Tibial artery (tissue), 4 donors: ENCODE results near the gene AXIN1.

ENCODE experiments used
- DNase-seq, 2 donors: peaks; one replicate each; pipeline ENCODE4 v3.0.0-alpha.2; 2019
- H3K27ac ChIP-seq, 2 donors: fragments of 200-600 bp; sonication (generic) in 1 of 2; 1 replicate in 1 of 2; 2 replicates in 1 of 2; pipeline ENCODE4 v1.5.1; 2018 to 2019; ENCODE audit warnings: mild to moderate bottlenecking in 1 of 2
- H3K27me3 ChIP-seq, 2 donors: fragments of 200-600 bp; sonication (generic) in 1 of 2; one replicate each; pipeline versions ENCODE4 v1.5.1 to v1.6.0; 2016 to 2019
- H3K36me3 ChIP-seq, 3 donors: fragments of 200-600 bp; sonication (generic) in 2 of 3; one replicate each; pipeline ENCODE4 v1.5.1; 2016 to 2019; ENCODE audit warnings: mild to moderate bottlenecking in 2 of 3
- H3K4me1 ChIP-seq, 4 donors: fragments of 200-600 bp; sonication (generic) in 2 of 4; 1 replicate in 3 of 4; 2 replicates in 1 of 4; pipeline ENCODE4 v1.5.1; 2016 to 2019
- H3K4me3 ChIP-seq, 2 donors: fragments of 200-600 bp; sonication (generic) in 1 of 2; 1 replicate in 1 of 2; 2 replicates in 1 of 2; pipeline ENCODE4 v1.5.1; 2018 to 2019; ENCODE audit warnings: mild to moderate bottlenecking in 2 of 2
- H3K9me3 ChIP-seq, 3 donors: fragments of 200-600 bp; sonication (generic) in 1 of 3; one replicate each; pipeline ENCODE4 v1.5.1; 2016 to 2019
- intact Hi-C: fragments of 100-400 bp; cut with DNase I; formaldehyde crosslinking; loops from one replicate; pipeline ENCODE4 v1.15.0; 2023; ENCODE audit warnings: low total_unique reads
- TF ChIP-seq, protein P1 (sequence below), 2 experiments: fragments of 200-600 bp in 1 of 2; fragments of 450-650 bp in 1 of 2; IDR thresholded peaks; one replicate each; pipeline ENCODE4 v1.5.1; 2017 to 2019; ENCODE audit warnings: antibody characterized with exemption in 2 of 2, mild to moderate bottlenecking in 1 of 2, moderate library complexity in 1 of 2

AXIN1 gene

DNA sequence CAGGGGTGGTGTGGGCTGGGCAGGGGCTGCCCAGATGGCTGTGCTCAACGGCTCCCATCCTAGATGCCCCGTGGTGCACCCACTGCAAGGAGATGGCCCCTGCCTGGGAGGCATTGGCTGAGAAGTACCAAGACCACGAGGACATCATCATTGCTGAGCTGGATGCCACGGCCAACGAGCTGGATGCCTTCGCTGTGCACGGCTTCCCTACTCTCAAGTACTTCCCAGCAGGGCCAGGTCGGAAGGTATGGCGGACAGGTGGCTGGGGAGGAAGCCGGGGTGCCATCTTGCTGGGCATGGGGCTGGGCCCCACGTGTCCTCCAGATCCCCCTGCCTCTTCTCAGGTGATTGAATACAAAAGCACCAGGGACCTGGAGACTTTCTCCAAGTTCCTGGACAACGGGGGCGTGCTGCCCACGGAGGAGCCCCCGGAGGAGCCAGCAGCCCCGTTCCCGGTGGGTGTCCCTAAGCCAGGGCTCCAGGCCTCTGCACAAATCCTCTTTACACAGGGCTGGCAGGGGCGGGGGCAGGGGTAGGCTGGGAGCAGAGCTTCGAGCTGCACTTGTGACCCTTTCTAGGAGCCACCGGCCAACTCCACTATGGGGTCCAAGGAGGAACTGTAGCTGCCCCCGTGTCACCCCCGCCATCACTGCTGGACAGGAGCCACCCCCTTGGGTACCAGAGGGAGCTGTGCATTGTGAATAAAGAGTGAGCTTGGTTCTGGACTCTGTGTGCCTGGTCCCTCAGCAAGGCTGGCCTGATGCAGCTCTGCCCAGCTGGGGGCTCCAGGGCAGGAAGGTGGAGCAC is 65.8 kb downstream of the AXIN1 start:
- no peak overlapping the region for H3K4me3 ChIP-seq
- no peak overlapping the region for H3K27ac ChIP-seq
- intact Hi-C loops: no loop called here
- H3K9me3 ChIP-seq: no peaks in the 10 kb centered on the region
- peaks cover 23 to 62% (median 53%) of the 10 kb centered on the region in 3 donors for H3K36me3 ChIP-seq
- H3K4me1 ChIP-seq: peaks cover 0 to under 1% (median 0%) of the 10 kb centered on the region in 4 donors
- no peak for DNase-seq
- peaks cover 0 to 17% of the 10 kb centered on the region in 2 donors for H3K27me3 ChIP-seq
- TF ChIP-seq, protein P1, sequence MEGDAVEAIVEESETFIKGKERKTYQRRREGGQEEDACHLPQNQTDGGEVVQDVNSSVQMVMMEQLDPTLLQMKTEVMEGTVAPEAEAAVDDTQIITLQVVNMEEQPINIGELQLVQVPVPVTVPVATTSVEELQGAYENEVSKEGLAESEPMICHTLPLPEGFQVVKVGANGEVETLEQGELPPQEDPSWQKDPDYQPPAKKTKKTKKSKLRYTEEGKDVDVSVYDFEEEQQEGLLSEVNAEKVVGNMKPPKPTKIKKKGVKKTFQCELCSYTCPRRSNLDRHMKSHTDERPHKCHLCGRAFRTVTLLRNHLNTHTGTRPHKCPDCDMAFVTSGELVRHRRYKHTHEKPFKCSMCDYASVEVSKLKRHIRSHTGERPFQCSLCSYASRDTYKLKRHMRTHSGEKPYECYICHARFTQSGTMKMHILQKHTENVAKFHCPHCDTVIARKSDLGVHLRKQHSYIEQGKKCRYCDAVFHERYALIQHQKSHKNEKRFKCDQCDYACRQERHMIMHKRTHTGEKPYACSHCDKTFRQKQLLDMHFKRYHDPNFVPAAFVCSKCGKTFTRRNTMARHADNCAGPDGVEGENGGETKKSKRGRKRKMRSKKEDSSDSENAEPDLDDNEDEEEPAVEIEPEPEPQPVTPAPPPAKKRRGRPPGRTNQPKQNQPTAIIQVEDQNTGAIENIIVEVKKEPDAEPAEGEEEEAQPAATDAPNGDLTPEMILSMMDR (IDR thresholded peaks at IDR 0.05): no peak

DNA sequence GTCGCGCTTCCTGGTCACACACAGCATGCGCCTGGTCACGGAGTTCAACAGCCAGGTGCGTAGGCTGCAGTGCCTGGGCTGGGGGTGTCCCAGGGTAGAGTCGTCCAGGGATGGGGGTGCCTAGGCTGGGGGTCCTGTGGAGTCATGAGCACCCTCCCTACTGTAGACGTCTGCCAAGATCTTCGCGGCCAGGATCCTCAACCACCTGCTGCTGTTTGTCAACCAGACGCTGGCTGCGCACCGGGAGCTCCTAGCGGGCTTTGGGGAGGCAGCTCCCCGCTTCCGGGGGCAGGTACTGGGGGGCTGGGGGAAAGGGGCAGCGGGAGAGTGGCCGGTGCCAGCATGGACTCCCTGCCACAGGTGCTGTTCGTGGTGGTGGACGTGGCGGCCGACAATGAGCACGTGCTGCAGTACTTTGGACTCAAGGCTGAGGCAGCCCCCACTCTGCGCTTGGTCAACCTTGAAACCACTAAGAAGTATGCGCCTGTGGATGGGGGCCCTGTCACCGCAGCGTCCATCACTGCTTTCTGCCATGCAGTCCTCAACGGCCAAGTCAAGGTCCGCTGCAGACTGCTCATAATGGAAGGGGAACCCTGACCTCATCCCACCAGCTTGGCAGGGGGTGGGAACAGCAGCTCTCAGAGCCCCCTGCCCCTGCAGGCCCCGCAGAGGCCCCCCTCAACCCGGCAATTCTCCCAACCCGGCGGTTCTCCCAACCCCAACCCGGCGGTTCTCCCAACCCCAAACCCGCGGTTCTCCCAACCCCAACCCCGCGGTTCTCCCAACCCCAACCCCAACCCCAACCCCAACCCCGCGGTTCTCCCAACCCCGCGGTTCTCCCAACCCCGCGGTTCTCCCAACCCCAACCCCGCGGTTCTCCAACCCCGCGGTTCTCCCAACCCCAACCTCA is 67.1 kb downstream of the AXIN1 start:
- peaks cover 0 to 12% (median 10%) of the 10 kb centered on the region in 4 donors for H3K4me1 ChIP-seq
- TF ChIP-seq, protein P1 (IDR thresholded peaks at IDR 0.05): no peak
- H3K4me3 ChIP-seq: no peak overlapping the region
- no peaks in the 10 kb centered on the region for H3K9me3 ChIP-seq
- no peak for DNase-seq
- H3K27me3 ChIP-seq: peaks cover 0 to 29% of the 10 kb centered on the region in 2 donors
- peaks cover 15 to 49% (median 40%) of the 10 kb centered on the region in 3 donors for H3K36me3 ChIP-seq
- no peak overlapping the region for H3K27ac ChIP-seq
- intact Hi-C loops: no loop called here

DNA sequence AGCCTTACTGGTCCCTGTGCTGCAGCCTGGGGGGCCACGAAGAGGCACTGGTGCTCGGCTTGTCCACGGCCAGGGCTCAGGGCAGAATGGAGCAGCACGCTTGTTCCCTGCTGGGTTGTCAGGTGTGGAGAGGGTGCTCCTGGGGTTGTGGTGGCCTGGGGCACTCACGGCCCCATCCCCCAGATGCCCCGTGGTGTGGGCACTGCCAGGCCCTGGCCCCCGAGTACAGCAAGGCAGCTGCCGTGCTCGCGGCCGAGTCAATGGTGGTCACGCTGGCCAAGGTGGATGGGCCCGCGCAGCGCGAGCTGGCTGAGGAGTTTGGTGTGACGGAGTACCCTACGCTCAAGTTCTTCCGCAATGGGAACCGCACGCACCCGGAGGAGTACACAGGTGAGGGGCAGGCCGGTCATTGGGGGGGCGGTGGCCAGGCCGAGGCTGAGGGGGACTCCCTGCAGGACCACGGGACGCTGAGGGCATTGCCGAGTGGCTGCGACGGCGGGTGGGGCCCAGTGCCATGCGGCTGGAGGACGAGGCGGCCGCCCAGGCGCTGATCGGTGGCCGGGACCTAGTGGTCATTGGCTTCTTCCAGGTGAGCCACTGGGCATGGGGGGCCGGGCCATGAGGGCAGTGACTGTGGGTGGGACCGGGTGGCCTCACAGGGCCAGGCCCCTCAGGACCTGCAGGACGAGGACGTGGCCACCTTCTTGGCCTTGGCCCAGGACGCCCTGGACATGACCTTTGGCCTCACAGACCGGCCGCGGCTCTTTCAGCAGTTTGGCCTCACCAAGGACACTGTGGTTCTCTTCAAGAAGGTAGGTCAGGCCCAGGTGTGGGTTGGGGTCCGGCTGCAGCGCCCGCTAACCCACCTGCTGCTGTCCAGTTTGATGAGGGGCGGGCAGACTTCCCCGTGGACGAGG is 68.1 kb downstream of the AXIN1 start:
- Histone ChIP-seq H3K9me3 (no peaks in the 10 kb centered on the region), H3K36me3 (peaks cover 15 to 40% (median 31%) of the 10 kb centered on the region in 3 donors), H3K4me1 (peaks cover 0 to 16% (median 11%) of the 10 kb centered on the region in 4 donors), H3K4me3 (no peak overlapping the region), H3K27ac (no peak overlapping the region), H3K27me3 (peaks cover 0 to 36% of the 10 kb centered on the region in 2 donors)
- TF ChIP-seq, protein P1 (IDR thresholded peaks at IDR 0.05): no peak
- intact Hi-C loops: no loop called here
- DNase-seq: no peak

DNA sequence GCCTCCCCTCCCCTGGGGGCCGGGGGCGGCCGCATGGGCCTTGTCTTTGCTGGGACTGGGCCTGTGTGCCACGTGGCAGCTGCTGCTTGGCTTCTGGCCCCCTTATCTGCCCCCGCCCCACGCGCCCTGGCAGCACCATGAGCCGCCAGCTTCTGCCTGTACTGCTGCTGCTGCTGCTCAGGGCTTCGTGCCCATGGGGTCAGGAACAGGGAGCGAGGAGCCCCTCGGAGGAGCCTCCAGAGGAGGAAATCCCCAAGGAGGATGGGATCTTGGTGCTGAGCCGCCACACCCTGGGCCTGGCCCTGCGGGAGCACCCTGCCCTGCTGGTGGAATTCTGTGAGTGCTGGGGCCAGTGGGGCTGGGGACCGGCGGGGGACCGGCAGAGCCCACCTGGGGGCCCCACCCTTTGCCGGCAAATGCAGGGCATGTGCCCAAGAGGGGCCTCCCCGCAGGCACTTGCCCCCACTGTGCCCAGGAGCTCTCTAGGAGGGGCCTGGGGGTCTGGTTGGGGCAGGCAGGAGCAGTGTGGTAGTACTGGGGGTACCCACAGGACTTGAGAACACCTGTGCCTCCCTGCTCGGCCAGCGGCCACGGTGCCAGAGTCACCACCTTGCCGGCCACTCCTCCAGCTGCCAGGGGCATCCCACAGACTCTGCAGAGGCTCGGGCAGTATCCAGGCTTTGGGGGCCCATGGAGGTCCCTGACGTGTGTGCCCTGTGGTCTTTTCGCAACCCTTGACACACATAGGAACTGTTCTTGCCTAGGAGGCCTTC is 69.3 kb downstream of the AXIN1 start, which contains the start of gene PDIA2:
Gene PDIA2, plus strand, starts transcription at position 132 of the 773 bp plus-strand sequence. Its CDS starts 6 bp downstream, at position 138.
- DNase-seq: no peak
- no peak within 1 kb of the TSS for H3K27ac ChIP-seq
- intact Hi-C loops: no loop called here
- TF ChIP-seq, protein P1 (IDR thresholded peaks at IDR 0.05): no peak
- H3K4me1 ChIP-seq: peaks cover 0 to 16% (median 11%) of the 10 kb centered on the region in 4 donors
- peaks cover 11 to 28% (median 19%) of the 10 kb centered on the region in 3 donors for H3K36me3 ChIP-seq
- H3K9me3 ChIP-seq: no peaks in the 10 kb centered on the region
- peaks cover 0 to 42% of the 10 kb centered on the region in 2 donors for H3K27me3 ChIP-seq
- H3K4me3 ChIP-seq: no peak within 1 kb of the TSS
